Activated CD4-positive, alpha-beta T cell treated with anti-CD3 and anti-CD28 coated beads for 1 hour (primary cell): ENCODE results near the gene GRAMD1C.

Experiments used
- DNase-seq: peaks from one replicate; pipeline ENCODE4 v3.0.0-alpha.2; 2020

GRAMD1C gene

DNA sequence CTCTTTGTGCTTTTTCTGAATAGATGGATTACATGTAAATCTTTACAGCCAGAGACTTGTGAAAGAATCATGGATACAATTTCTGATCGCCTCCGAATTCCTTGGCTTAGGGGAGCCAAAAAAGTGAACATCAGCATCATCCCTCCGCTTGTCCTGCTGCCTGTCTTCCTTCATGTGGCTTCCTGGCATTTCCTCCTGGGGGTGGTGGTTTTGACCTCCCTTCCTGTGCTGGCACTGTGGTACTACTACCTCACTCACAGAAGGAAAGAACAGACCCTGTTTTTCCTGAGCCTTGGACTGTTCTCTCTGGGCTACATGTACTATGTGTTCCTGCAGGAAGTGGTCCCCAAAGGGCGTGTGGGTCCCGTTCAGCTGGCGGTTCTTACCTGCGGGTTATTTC, 115.1 kb downstream of the GRAMD1C start:
- no peak for DNase-seq

- DNase-seq: no peak
Measured at GRCh38 chr3:113954091-113954685, 115.6 kb downstream of the GRAMD1C start.

- no peak for DNase-seq
Measured at GRCh38 chr3:113963879-113964278, 125.3 kb downstream of the GRAMD1C start.

GRCh38 chr3:113966172-113966571, 127.6 kb downstream of the GRAMD1C start:
- DNase-seq: no peak

DNA sequence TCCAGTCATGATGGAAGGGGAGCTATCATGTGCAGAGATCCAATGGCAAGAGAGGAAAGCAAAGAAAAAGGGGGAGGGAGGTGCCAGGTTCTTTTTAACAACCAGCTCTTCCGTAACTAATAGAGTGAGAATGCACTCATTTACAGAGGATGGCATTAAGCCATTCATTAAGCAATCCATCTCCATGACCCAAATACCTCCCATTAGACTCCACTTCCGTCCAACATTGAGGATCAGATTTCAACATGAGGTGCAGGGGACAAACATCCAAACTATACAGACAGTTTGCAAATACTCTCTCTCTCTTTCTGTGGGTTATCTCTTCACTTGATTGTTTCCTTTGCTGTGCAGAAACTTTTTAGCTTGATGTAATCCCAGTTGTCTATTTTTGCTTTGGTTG, 130.4 kb downstream of the GRAMD1C start:
- no peak for DNase-seq

DNA sequence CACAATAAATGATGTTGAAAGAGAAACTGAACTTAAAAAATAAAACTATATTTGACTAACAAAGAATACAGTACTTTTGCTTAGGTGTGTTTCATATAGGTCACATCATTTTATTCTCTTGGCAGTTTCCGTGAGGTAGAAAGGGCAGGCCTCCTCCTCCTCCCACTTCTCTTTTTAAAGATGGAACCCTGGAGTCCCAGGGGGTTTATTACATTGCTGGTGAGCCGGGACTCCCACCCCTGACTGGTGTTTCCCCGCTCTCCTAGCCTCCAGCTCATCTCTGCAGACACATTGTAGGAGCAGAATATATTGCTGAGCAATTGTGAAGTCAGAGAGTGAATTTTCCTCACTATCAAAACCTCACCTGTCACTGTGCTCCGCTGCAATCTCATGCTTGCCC, 139.2 kb downstream of the GRAMD1C start:
- no peak for DNase-seq

GRCh38 chr3:113979916-113980315, 141.3 kb downstream of the GRAMD1C start:
- no peak for DNase-seq

GRCh38 chr3:113981803-113982202, 143.2 kb downstream of the GRAMD1C start:
- no peak for DNase-seq

DNA sequence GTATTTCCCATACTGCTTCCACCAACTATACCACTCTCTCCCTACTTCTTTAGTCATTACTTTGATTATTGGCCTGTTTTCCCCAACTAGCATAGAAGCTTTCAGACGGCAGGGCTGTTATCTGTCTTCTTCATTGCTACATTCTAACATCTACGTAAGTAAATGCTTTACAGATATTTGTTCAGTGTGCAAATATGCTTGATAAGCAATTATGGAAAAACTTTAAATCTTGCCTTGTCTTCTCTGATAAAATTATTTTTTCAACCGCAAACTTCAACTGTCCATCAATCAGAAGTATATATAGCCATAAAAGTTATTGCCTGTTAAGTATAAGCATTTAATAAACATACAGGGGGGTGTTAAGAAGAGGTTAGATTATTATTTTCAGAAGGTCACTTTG, 145.0 kb downstream of the GRAMD1C start:
- DNase-seq: no peak

GRCh38 chr3:113985541-113985940, 147.0 kb downstream of the GRAMD1C start:
- no peak for DNase-seq
